ENCODE measurements around the gene FOXN4.

DNA sequence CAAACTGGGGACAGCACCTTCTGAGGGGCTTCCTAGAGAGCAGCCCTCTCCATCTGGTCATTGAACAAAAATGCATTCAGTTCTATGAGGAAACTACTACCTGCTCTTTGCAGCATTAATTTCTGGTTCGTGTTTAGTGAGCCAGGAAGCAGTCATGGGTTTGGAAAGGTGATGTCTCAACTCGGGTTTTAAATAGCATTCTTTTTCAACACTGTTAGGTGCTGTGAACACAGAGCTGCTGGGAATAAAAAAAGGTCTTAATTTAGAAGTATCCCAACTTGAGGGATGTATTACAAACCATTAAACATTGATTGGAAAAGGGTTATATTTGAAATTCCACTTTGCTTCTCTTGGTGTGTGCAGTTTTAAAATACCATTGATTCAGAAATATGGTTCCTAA lies 47.9 kb upstream of the FOXN4 start:
- TF ChIP-seq, protein P1, sequence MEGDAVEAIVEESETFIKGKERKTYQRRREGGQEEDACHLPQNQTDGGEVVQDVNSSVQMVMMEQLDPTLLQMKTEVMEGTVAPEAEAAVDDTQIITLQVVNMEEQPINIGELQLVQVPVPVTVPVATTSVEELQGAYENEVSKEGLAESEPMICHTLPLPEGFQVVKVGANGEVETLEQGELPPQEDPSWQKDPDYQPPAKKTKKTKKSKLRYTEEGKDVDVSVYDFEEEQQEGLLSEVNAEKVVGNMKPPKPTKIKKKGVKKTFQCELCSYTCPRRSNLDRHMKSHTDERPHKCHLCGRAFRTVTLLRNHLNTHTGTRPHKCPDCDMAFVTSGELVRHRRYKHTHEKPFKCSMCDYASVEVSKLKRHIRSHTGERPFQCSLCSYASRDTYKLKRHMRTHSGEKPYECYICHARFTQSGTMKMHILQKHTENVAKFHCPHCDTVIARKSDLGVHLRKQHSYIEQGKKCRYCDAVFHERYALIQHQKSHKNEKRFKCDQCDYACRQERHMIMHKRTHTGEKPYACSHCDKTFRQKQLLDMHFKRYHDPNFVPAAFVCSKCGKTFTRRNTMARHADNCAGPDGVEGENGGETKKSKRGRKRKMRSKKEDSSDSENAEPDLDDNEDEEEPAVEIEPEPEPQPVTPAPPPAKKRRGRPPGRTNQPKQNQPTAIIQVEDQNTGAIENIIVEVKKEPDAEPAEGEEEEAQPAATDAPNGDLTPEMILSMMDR (IDR thresholded peaks at IDR 0.05; ENCODE audit: borderline replicate concordance, extremely low read depth, low read length, poor library complexity, severe bottlenecking), result no peak
- TF ChIP-seq EZH2 (IDR thresholded peaks at IDR 0.05; ENCODE audit: borderline replicate concordance, low read depth, low read length, severe bottlenecking), result no peak
